Kidney (tissue), 14 donors: ENCODE results near the gene P2RY11. TPM values are rescaled to one million over a fixed set of nuclear protein-coding genes. Genes with fewer than 3 reads are reported as not detected.

Source experiments
- DNase-seq, 5 donors: peaks; one replicate each; pipeline ENCODE4 v3.0.0-alpha.2; 2013 to 2020
- FAIRE-seq: peaks from 2 replicates; lab custom pipeline; 2012; peaks lifted over from hg19 to GRCh38; lab: Jason Lieb, UNC
- H3K27ac ChIP-seq, 2 donors: one replicate each; pipeline ENCODE4 v1.7.0; 2013; ENCODE audit warnings: low read depth in 2 of 2, low read length in 2 of 2, inconsistent platforms in 1 of 2
- H3K27me3 ChIP-seq: one replicate; pipeline ENCODE4 v1.7.1; 2013; ENCODE audit warnings: low read length, inconsistent platforms; ENCODE audit not compliant: control insufficient read depth, insufficient read depth
- H3K36me3 ChIP-seq, 3 donors: one replicate each; pipeline versions ENCODE4 v1.7.0 to v1.7.1; 2013; ENCODE audit warnings: low read length in 3 of 3, control low read depth in 1 of 3, inconsistent platforms in 1 of 3; ENCODE audit not compliant: insufficient read depth in 3 of 3, control insufficient read depth in 2 of 3
- H3K4me1 ChIP-seq, 3 donors: one replicate each; pipeline versions ENCODE4 v1.7.0 to v1.7.1; 2013; ENCODE audit warnings: low read length in 3 of 3, inconsistent platforms in 1 of 3, low read depth in 1 of 3; ENCODE audit not compliant: control insufficient read depth in 2 of 3, insufficient read depth in 2 of 3
- H3K4me3 ChIP-seq, 3 donors: one replicate each; pipeline versions ENCODE4 v1.7.0 to v1.8.1; 2013; ENCODE audit warnings: low read length in 3 of 3, control low read depth in 1 of 3, inconsistent platforms in 1 of 3
- H3K9ac ChIP-seq, 3 donors: one replicate each; pipeline versions ENCODE4 v1.7.0 to v1.7.1; 2013; ENCODE audit warnings: low read length in 3 of 3, control low read depth in 1 of 3, inconsistent platforms in 1 of 3
- H3K9me3 ChIP-seq, 3 donors: one replicate each; pipeline versions ENCODE4 v1.7.0 to v1.7.1; 2013; ENCODE audit warnings: low read length in 3 of 3, control low read depth in 1 of 3, inconsistent platforms in 1 of 3; ENCODE audit not compliant: control insufficient read depth in 2 of 3, insufficient read depth in 1 of 3
- intact Hi-C: fragments of 100-400 bp; cut with DNase I; formaldehyde crosslinking; loops from one replicate; pipeline ENCODE4 v1.11.1; 2022
- polyA plus RNA-seq: library from polyadenylated mRNA; stranded (reverse); fragments of 350-450 nt; fragmentation: Illumina TruSeq; extraction: RNeasy Lipid Tissue Mini Kit (QIAGEN cat#74804); gene quantifications from one replicate; pipeline ENCODE4 v1.2.3, GENCODE V29; 2014; ENCODE audit warnings: low read depth, low replicate concordance; ENCODE audit not compliant: insufficient read depth
- total RNA-seq: library from RNA; stranded (reverse); fragmentation: NEBNext Ultra II Directional; extraction: Animal tissue kit (Norgen Biotek cat#: 25700); gene quantifications from one replicate; pipeline ENCODE4 v1.2.1, GENCODE V29; 2021
- TF ChIP-seq, protein P1 (sequence below): IDR thresholded peaks from 3 replicates; pipeline ENCODE4 v1.5.1; 2012; ENCODE audit warnings: mild to moderate bottlenecking, moderate library complexity, borderline replicate concordance; ENCODE audit not compliant: insufficient read depth; ENCODE audit errors: extremely low read depth
- donor health status: control.
- donor health status: control.
- donor health status: control.
- donor health status: control.
- donor health status: control.
- donor health status: DM: yes; HTN: yes; CAD: no.
- donor health status: Normal renal cell carcinoma (clear cell type).

The P2RY11 gene
- total and polyA plus RNA-seq, 2 donors from 2014 or later, result 3.7 to 17.3 TPM

DNA sequence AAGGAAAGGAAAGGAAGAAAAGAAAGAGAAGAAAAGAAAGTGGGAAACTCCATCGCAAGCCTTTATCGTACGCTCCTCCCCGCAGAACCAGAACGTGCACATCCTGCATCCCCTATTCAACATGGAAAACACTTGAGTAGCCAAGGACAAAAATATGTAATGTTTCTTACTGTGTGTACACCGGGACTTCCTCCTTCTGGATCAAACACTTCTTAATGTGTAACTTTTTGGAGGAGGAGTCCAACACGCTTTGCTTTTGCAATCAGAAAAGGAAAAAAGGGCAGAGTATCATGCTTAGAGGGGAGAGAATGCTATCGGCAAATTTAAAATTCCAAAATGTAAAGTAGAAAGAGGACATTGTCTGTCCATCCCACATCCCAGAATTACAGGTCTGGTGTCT lies 33.2 kb upstream of the P2RY11 start:
- H3K27ac ChIP-seq, result no peak overlapping the region
- intact Hi-C loops, result no loop called here
- H3K27me3 ChIP-seq, result no peaks in the 10 kb centered on the region
- no peaks in the 10 kb centered on the region for H3K4me1 ChIP-seq
- no peak overlapping the region for H3K9ac ChIP-seq
- no peak overlapping the region for H3K4me3 ChIP-seq
- FAIRE-seq, result no peak
- DNase-seq, result no peak
- peaks cover 0 to 7% (median 0%) of the 10 kb centered on the region in 3 donors for H3K9me3 ChIP-seq
- TF ChIP-seq, protein P1, sequence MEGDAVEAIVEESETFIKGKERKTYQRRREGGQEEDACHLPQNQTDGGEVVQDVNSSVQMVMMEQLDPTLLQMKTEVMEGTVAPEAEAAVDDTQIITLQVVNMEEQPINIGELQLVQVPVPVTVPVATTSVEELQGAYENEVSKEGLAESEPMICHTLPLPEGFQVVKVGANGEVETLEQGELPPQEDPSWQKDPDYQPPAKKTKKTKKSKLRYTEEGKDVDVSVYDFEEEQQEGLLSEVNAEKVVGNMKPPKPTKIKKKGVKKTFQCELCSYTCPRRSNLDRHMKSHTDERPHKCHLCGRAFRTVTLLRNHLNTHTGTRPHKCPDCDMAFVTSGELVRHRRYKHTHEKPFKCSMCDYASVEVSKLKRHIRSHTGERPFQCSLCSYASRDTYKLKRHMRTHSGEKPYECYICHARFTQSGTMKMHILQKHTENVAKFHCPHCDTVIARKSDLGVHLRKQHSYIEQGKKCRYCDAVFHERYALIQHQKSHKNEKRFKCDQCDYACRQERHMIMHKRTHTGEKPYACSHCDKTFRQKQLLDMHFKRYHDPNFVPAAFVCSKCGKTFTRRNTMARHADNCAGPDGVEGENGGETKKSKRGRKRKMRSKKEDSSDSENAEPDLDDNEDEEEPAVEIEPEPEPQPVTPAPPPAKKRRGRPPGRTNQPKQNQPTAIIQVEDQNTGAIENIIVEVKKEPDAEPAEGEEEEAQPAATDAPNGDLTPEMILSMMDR, result no peak
- H3K36me3 ChIP-seq, result no peaks in the 10 kb centered on the region

DNA sequence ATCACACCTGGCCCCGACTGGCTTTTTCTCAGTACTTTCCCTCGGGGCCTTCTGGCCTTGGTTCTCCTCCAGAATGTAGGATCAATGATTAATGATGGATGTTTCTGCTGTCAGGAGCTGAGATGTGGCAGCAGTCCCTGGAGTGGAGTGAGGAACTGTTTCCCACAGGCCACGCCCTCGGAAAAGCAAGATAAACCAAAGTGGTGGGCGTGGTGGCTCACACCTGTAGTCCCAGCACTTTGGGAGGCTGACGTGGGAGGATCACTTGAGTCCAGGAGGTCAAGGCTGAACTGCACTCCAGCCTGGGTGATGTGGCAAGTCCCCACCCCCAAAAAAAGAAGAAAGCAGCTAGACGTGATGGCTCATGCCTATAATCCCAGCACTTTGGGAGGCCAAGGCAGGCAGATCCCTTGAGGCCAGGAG lies 32.5 kb upstream of the P2RY11 start:
- H3K36me3 ChIP-seq, result no peaks in the 10 kb centered on the region
- TF ChIP-seq, protein P1, result no peak
- H3K4me3 ChIP-seq, result no peak overlapping the region
- H3K27me3 ChIP-seq, result no peaks in the 10 kb centered on the region
- intact Hi-C loops, result no loop called here
- no peaks in the 10 kb centered on the region for H3K4me1 ChIP-seq
- FAIRE-seq (no peak), DNase-seq (no peak)
- H3K9me3 ChIP-seq, result peaks cover 0 to 3% (median 0%) of the 10 kb centered on the region in 3 donors
- H3K27ac ChIP-seq, result no peak overlapping the region
- no peak overlapping the region for H3K9ac ChIP-seq

DNA sequence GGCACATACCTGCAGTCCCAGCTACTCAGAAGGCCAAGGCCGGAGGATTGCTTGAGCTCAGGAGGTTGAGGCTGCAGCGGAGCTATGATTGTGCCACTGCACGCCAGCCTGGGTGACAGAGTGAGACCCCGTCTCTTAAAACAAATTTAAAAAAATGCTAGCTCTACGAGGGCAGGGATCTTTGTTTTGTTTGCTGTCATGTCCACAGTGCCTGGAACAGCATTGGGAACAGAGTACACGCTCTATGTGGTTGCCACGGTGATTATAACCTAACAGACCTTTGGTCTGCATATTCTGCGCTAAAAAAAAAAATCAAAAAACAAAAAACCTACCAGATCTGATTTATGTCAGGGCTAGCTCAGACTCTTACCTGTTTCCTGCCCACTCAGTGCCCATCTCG lies 27.6 kb upstream of the P2RY11 start:
- no peak for DNase-seq
- intact Hi-C loops, result no loop called here
- no peak for FAIRE-seq
- TF ChIP-seq, protein P1, result no peak
- Histone ChIP-seq H3K4me3 (no peak overlapping the region), H3K36me3 (peaks cover 0 to under 1% (median 0%) of the 10 kb centered on the region in 3 donors), H3K9me3 (no peaks in the 10 kb centered on the region), H3K27ac (no peak overlapping the region), H3K4me1 (peaks cover 0 to 5% (median 0%) of the 10 kb centered on the region in 3 donors), H3K27me3 (no peaks in the 10 kb centered on the region), H3K9ac (no peak overlapping the region)

DNA sequence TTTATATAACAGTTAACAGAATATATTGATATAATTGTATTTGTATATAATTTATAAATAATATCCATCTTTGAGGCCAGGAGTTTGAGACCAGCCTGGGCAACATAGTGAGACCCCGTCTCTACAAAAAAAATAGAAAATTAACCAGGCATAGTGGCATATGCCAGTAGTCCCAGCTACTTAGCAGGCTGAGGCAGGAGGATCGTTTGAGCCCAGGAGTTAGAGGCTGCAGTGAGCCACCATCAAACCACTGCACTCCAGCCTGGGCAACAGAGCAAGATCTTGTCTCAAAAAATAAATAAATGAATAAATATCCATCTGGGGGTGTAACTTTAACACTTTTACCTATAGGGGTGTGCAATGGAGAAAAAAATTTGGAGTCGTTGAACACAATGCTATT lies 26.7 kb upstream of the P2RY11 start:
- no peaks in the 10 kb centered on the region for H3K9me3 ChIP-seq
- TF ChIP-seq, protein P1, result no peak
- no peak overlapping the region for H3K27ac ChIP-seq
- H3K9ac ChIP-seq, result no peak overlapping the region
- FAIRE-seq (no peak), DNase-seq (no peak)
- H3K27me3 ChIP-seq, result no peaks in the 10 kb centered on the region
- intact Hi-C loops, result no loop called here
- no peak overlapping the region for H3K4me3 ChIP-seq
- peaks cover 0 to 5% (median 0%) of the 10 kb centered on the region in 3 donors for H3K4me1 ChIP-seq
- peaks cover 0 to 9% (median 3%) of the 10 kb centered on the region in 3 donors for H3K36me3 ChIP-seq
